HS-27A (cell line): ENCODE results near the gene IGLON5.

Experiments used
- DNase-seq: peaks from one replicate; pipeline ENCODE4 v3.0.0-alpha.2; 2012; ENCODE audit warnings: low read depth, missing footprints

IGLON5 gene

GRCh38 chr19:51365211-51365964 lies 53.9 kb downstream of the IGLON5 start:
- DNase-seq, result no peak

DNA sequence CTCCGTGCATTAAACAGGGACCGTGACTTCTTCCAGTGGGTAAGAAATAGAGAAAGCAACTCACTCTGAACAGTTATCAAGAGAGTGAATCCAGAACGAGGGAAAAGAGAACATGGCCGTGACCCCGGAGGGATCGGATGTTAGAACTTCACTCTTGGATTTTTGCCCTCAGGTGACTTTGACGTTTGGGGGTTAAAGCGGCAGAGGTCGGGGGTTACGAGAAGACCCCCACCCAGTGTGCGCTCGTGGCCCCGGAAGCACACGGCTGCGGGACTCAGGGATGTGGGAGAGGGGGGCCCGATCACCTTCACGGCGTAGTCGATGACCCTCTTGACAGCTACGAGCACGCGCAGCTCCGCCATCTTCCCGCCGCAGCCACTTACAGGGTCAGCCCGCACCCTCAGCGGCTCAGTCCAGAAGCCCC lies 54.5 kb downstream of the IGLON5 start, which contains the start of gene ETFB:
TSS of gene ETFB (minus strand) at position 424 of the 424 bp plus-strand sequence. CDS start at position 362, 62 bp downstream.
- no peak for DNase-seq

- peak; percentile 88 for DNase-seq
Measured at GRCh38 chr19:51366389-51367254, 55.2 kb downstream of the IGLON5 start.

DNA sequence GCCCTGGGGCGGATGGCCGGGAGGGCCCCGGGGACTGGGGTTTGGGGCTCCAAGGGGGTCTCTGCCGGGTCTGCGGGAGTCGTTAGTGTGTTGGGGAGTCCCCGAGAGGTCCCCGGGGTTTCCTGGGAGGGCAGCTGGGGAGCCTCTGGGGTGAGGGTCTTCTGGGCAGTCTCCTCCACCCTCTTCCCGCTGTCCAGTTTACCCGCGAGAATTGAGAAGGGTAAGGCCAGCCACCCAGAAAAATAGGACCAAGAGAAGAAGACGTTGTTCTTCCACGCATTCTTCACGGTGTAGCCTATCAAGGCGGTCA lies 55.8 kb downstream of the IGLON5 start:
- DNase-seq, result no peak

DNA sequence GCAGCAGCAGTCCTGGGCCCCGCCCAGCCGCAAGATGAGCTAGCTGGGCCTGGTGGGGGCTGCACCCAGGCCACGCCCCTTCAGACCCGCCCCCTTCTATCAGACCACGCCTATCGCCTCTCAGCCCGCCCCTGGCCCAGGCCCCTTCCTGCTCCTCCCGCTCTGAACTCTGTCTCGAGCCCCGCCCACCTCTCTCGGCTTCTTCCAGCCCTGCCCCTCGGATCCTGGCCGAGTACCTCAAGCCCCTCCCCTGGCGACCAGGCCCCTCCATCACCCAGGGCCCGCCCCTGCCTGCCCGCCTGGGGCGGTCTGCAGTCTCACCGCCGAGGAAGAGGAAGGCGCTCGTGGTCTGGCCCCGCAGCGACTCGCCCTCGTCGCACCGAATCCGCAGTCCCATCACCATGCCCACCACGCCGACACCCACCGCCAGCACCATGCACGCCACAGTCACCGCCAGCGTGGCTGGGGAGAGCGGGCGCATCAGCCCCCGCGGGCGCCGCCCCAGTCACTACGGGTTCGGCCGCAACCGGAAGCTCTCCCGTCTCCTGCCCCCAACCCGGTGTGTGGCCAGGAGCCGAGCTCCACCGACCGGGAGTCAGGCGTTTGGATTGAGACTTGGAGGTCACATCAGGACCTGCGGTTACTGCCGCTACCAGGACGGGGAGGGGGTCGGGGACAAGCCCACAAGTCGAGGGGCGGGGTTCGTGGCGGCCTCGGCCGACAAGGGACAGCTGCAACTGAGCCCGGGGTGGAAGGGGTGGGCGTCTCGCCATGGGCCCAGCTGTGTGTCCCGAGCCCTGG lies 56.3 kb downstream of the IGLON5 start:
- DNase-seq, result peak; percentile 83

- DNase-seq, result no peak
Measured at GRCh38 chr19:51368366-51369282, 57.2 kb downstream of the IGLON5 start, which contains the start of gene CLDND2. TSS of gene CLDND2 (minus strand) at chr19:51369003. CDS start at chr19:51368577, 426 bp downstream.

DNA sequence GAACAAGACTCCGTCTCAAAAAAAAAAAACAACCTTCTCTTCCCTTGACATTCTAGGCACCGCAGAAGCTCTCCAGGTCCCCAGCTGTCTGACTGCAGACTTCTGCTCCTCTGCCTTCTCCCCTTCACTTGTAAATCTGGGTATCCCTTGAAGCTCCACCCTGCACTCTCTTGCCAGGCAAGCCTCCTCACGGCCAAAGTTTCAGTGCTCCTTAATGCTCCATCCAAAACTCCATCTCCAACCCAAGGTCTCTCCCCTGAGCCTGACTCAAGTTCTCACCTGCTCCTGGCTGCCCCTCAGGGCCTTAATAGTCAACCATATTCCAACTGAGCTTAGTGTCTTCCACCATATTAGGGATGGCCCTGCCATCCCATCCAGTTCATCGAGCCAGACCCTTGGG lies 58.8 kb downstream of the IGLON5 start:
- DNase-seq, result no peak

DNA sequence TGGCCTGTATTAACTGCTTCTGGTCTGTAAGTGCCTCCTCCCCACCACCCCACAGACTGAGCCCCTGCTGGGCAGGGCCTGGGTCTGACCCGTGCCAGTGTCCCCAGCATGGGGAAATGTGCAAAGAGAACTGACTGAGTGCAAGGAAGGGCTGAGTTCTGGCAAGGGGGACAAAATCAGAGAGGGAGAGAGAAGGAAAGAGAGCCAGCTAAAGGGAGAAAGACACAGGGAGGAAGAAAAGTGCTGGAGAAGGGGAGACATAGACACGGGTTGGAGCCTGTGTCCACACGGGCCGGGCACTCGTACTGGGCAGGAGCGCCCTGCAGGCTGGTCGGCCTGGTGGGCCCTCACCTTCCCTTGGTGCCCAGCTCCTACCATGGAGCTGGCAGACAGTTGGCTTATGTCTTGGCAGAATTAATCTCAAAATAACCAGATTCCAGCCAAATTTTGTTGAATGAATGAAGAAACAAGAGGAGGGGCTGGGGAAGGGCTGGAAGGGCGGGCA lies 59.8 kb downstream of the IGLON5 start:
- no peak for DNase-seq

- DNase-seq, result no peak
Measured at GRCh38 chr19:51372021-51372648, 60.7 kb downstream of the IGLON5 start.

- no peak for DNase-seq
Measured at GRCh38 chr19:51372649-51373504, 61.4 kb downstream of the IGLON5 start, which contains the start of gene NKG7. TSS of gene NKG7 (minus strand) at chr19:51372654. CDS start at chr19:51372535, 119 bp downstream.

DNA sequence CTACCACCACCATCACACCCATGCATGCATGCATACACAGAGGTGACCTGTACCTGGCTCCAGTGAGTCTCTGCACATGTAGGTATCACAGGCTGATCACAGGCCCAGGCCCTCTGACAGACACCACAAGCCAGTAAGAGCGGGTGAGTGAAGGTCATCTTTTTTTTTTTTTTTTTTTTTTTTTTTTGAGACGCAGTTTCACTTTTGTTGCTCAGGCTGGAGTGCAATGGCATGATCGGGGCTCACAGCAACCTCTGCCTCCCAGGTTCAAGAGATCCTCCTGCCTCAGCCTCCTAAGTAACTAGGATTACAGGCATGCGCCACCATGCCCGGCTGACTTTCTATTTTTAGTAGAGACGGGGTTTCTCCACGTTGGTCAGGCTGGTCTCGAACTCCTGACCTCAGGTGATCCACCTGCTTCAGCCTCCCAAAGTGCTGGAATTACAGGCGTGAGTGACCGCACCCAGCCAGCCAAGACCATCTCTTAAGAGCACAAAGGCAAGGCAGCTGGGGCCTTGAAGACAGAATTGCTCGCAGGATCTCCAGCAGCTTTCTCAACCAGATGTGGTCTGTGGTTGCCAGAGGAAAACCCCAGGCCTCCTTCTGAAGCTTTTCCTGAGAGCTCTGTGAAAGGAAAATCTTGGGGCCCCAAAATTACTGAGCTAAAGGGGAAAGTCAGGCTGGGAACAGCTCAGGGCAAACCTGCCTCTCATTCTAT lies 64.2 kb downstream of the IGLON5 start:
- DNase-seq, result no peak

DNA sequence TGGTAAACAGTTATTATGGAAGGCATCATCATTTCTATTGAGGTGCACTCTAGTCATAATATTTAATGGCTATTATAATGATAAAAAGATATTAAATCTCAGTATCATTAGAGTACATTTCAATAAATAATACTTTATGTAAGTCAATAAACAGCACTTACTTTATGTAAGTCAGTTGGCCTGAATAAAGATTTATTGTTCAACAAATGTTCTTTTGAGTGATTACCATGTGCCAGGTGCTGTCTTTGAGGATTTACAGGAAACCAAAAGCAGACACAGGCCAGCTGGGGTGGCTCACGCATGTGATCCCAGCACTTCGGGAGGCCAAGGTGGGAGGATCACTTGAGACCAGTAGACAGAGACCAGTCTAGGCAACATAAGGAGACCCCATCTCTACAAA lies 66.0 kb downstream of the IGLON5 start:
- DNase-seq, result no peak

GRCh38 chr19:51380379-51380778 lies 68.9 kb downstream of the IGLON5 start:
- DNase-seq, result no peak
